ENCODE results near the gene CEP350.

CEP350 gene

GRCh38 chr1:179954493-179955286 is at the start of gene CEP350:
Gene CEP350, plus strand, starts transcription at chr1:179954810. Its CDS starts 31,372 bp downstream, at chr1:179986182.
- peak; percentile 99 for DNase-seq (ENCODE audit: low read depth)

- no peak for DNase-seq (ENCODE audit: low read depth)
Observed at GRCh38 chr1:179910934-179911333, 43.7 kb upstream of the CEP350 start.

GRCh38 chr1:179911812-179912211 is 42.8 kb upstream of the CEP350 start:
- no peak for DNase-seq (ENCODE audit: low read depth)

GRCh38 chr1:179917601-179918429 is 36.8 kb upstream of the CEP350 start:
- no peak for DNase-seq (ENCODE audit: low read depth)

- DNase-seq (ENCODE audit: low read depth), result no peak
Observed at GRCh38 chr1:179921472-179921871, 33.1 kb upstream of the CEP350 start.

- no peak for DNase-seq (ENCODE audit: low read depth)
Observed at GRCh38 chr1:179921981-179922872, 32.4 kb upstream of the CEP350 start.

- DNase-seq (ENCODE audit: low read depth), result no peak
Observed at GRCh38 chr1:179923029-179923428, 31.6 kb upstream of the CEP350 start.

- DNase-seq (ENCODE audit: low read depth), result no peak
Observed at GRCh38 chr1:179924268-179924667, 30.3 kb upstream of the CEP350 start.

- no peak for DNase-seq (ENCODE audit: low read depth)
Observed at GRCh38 chr1:179925302-179925701, 29.3 kb upstream of the CEP350 start.

- peak; percentile 83 for DNase-seq (ENCODE audit: low read depth)
Observed at GRCh38 chr1:179925922-179926849, 28.4 kb upstream of the CEP350 start.

- DNase-seq (ENCODE audit: low read depth), result no peak
Observed at GRCh38 chr1:179926850-179927205, 27.8 kb upstream of the CEP350 start.

- DNase-seq (ENCODE audit: low read depth), result no peak
Observed at GRCh38 chr1:179929955-179930798, 24.4 kb upstream of the CEP350 start.

GRCh38 chr1:179930867-179931266 is 23.7 kb upstream of the CEP350 start:
- DNase-seq (ENCODE audit: low read depth), result no peak

- no peak for DNase-seq (ENCODE audit: low read depth)
Observed at GRCh38 chr1:179933219-179933618, 21.4 kb upstream of the CEP350 start.

- DNase-seq (ENCODE audit: low read depth), result no peak
Observed at GRCh38 chr1:179935909-179936496, 18.6 kb upstream of the CEP350 start.

- DNase-seq (ENCODE audit: low read depth), result no peak
Observed at GRCh38 chr1:179937668-179938254, 16.8 kb upstream of the CEP350 start.

- peak; percentile 78 for DNase-seq (ENCODE audit: low read depth)
Observed at GRCh38 chr1:179938752-179939151, 15.9 kb upstream of the CEP350 start.

- no peak for DNase-seq (ENCODE audit: low read depth)
Observed at GRCh38 chr1:179939941-179940340, 14.7 kb upstream of the CEP350 start.

GRCh38 chr1:179941454-179941853 is 13.2 kb upstream of the CEP350 start:
- no peak for DNase-seq (ENCODE audit: low read depth)
